ENCODE data around the gene KCNQ1. TPM values are rescaled to one million over a fixed set of nuclear protein-coding genes. Genes with fewer than 3 reads are reported as not detected.

Gene KCNQ1
- total RNA-seq, 4 donors from 2014 or later: 3.2 to 12.7 (median 5.5) TPM

GRCh38 chr11:2888266-2888968, 443.6 kb downstream of the KCNQ1 start:
- no peak for TF ChIP-seq CTCF (IDR thresholded peaks at IDR 0.05; ENCODE audit: low read depth)

GRCh38 chr11:2889362-2890273, 444.8 kb downstream of the KCNQ1 start:
- TF ChIP-seq CTCF (IDR thresholded peaks at IDR 0.05; ENCODE audit: low read depth): no peak

GRCh38 chr11:2890466-2891294, 445.9 kb downstream of the KCNQ1 start:
- no peak for TF ChIP-seq CTCF (IDR thresholded peaks at IDR 0.05; ENCODE audit: low read depth)

- no peak for TF ChIP-seq CTCF (IDR thresholded peaks at IDR 0.05; ENCODE audit: low read depth)
Measured at GRCh38 chr11:2891326-2892214, 446.8 kb downstream of the KCNQ1 start.

- TF ChIP-seq CTCF (IDR thresholded peaks at IDR 0.05; ENCODE audit: low read depth): no peak
Measured at GRCh38 chr11:2892215-2892966, 447.6 kb downstream of the KCNQ1 start.

GRCh38 chr11:2892967-2893528, 448.2 kb downstream of the KCNQ1 start:
- TF ChIP-seq CTCF (IDR thresholded peaks at IDR 0.05; ENCODE audit: low read depth): no peak
